Measurements from ENCODE around the gene PTPRR.
"Not testable (repeated sequence)": the region's sequence is repeated elsewhere in the genome, so short reads cannot be mapped to it uniquely, and the experiment has no call there.

Gene PTPRR

DNA sequence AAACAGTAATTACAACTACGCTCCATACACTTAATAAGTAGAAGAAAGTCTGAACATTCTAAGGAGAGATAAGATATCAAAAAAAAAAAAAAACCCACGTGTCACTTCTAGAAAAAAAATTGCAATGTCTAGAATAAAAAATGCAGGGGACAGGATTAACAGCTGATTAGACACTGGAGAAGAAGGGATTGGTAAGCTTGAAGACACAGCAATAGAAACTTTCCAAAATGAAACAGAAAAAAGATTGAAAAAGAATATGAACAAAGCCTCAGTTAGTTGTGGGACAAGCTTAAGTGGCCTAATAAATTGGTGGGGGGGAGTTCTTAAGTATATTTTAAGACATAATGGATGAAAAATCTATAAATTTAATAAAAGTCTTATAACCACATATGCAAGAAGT is 105.5 kb downstream of the PTPRR start:
- Histone ChIP-seq H3K9me3 (ENCODE audit: control insufficient read depth, insufficient read depth, low read length) (peaks cover 8% of the 10 kb centered on the region; the same call in 1 of the 2 replicates), H3K9ac (ENCODE audit: low read depth, low read length) (no peak overlapping the region), H3K36me3 (ENCODE audit: insufficient read depth, low read length) (no peaks in the 10 kb centered on the region), H3K4me1 (ENCODE audit: insufficient read depth, low read length) (peaks cover 3% of the 10 kb centered on the region; the same call in 1 of the 2 replicates)

DNA sequence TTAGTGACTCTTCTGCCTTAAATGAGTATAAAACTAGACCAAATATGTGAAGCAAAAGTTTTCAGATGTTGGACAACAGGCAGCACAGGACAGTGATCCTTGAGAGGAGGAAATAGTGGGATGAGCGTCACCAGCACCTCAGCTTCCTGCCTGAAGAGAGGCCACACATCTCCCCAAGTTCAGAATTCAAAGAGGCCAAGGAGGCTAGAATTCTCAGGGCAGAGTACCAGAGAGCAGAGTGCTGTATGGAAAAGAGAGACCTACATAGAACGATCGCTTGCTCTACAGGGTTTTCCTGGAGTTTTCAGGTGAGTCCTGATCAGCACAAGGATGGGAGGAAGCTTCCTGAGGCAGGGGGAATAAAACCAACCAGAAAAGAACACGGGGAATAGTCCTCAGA is 107.0 kb downstream of the PTPRR start:
- H3K9ac ChIP-seq (ENCODE audit: low read depth, low read length) = no peak overlapping the region
- no peaks in the 10 kb centered on the region for H3K36me3 ChIP-seq (ENCODE audit: insufficient read depth, low read length)
- H3K9me3 ChIP-seq (ENCODE audit: control insufficient read depth, insufficient read depth, low read length) = peaks cover 13% of the 10 kb centered on the region
- peaks cover 3% of the 10 kb centered on the region; the same call in 1 of the 2 replicates for H3K4me1 ChIP-seq (ENCODE audit: insufficient read depth, low read length)

DNA sequence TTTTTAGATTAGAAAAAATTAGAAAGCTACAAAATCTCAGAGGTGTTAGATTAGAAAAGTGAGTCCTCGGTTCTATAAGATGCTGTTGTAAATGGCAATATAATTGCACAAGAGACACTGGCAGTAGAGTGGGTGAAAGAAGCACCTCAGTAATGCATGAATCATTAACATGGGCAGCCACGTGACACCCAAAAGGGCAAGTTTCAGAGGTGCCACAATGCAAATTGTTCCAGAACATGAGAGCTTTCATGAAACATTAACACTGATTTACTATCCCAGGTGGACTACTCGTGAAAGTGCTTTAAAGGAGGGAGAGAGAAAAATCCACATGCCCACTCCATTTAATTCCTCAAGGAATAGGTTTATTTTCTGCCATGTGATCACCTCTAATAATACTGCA is 108.4 kb downstream of the PTPRR start:
- H3K9ac ChIP-seq (ENCODE audit: low read depth, low read length) = no peak overlapping the region
- H3K9me3 ChIP-seq (ENCODE audit: control insufficient read depth, insufficient read depth, low read length) = peaks cover 13% of the 10 kb centered on the region
- no peaks in the 10 kb centered on the region for H3K36me3 ChIP-seq (ENCODE audit: insufficient read depth, low read length)
- peaks cover 3% of the 10 kb centered on the region; the same call in 1 of the 2 replicates for H3K4me1 ChIP-seq (ENCODE audit: insufficient read depth, low read length)

- peaks cover 9% of the 10 kb centered on the region for H3K9me3 ChIP-seq (ENCODE audit: control insufficient read depth, insufficient read depth, low read length)
- H3K36me3 ChIP-seq (ENCODE audit: insufficient read depth, low read length) = no peaks in the 10 kb centered on the region
- H3K9ac ChIP-seq (ENCODE audit: low read depth, low read length) = no peak overlapping the region
- H3K4me1 ChIP-seq (ENCODE audit: insufficient read depth, low read length) = peaks cover 3% of the 10 kb centered on the region; the same call in 1 of the 2 replicates
Measured at GRCh38 chr12:70809887-70810286, 110.7 kb downstream of the PTPRR start.

DNA sequence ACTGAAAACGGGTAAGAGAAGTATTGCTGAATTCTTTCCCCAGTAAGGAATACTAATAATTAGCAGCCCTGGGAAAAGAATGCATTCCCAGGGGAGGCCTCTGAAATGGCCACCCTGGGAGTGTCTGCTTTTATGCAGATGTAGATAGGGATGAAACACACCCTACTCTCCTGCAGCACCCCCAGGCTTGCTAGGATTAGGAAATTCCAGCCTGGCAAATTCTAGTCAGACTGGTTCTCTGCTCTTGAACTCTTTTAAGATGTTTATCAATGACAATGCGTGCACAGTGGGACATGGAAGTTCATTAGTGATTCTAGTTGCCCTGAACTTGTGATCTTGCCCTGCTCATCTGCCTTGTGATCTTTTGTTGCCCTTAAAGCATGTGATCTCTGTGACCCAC is 112.5 kb downstream of the PTPRR start:
- not testable (repeated sequence) for H3K9me3 ChIP-seq (ENCODE audit: control insufficient read depth, insufficient read depth, low read length); H3K36me3 ChIP-seq (ENCODE audit: insufficient read depth, low read length); H3K4me1 ChIP-seq (ENCODE audit: insufficient read depth, low read length); H3K9ac ChIP-seq (ENCODE audit: low read depth, low read length)

- H3K36me3 ChIP-seq (ENCODE audit: insufficient read depth, low read length) = no peaks in the 10 kb centered on the region
- peaks cover 3% of the 10 kb centered on the region; the same call in 1 of the 2 replicates for H3K4me1 ChIP-seq (ENCODE audit: insufficient read depth, low read length)
- no peak overlapping the region for H3K9ac ChIP-seq (ENCODE audit: low read depth, low read length)
Measured at GRCh38 chr12:70806827-70807226, 113.7 kb downstream of the PTPRR start.

GRCh38 chr12:70806043-70806442 is 114.5 kb downstream of the PTPRR start:
- no peak overlapping the region for H3K9ac ChIP-seq (ENCODE audit: low read depth, low read length)
- H3K9me3 ChIP-seq (ENCODE audit: control insufficient read depth, insufficient read depth, low read length) = peaks cover 6% of the 10 kb centered on the region
- H3K36me3 ChIP-seq (ENCODE audit: insufficient read depth, low read length) = no peaks in the 10 kb centered on the region
- peaks cover 3% of the 10 kb centered on the region; the same call in 1 of the 2 replicates for H3K4me1 ChIP-seq (ENCODE audit: insufficient read depth, low read length)

More at GRCh38 chr12:70806827-70807226, 113.7 kb downstream of the PTPRR start:
- peaks cover 6% of the 10 kb centered on the region for H3K9me3 ChIP-seq (ENCODE audit: control insufficient read depth, insufficient read depth, low read length)

DNA sequence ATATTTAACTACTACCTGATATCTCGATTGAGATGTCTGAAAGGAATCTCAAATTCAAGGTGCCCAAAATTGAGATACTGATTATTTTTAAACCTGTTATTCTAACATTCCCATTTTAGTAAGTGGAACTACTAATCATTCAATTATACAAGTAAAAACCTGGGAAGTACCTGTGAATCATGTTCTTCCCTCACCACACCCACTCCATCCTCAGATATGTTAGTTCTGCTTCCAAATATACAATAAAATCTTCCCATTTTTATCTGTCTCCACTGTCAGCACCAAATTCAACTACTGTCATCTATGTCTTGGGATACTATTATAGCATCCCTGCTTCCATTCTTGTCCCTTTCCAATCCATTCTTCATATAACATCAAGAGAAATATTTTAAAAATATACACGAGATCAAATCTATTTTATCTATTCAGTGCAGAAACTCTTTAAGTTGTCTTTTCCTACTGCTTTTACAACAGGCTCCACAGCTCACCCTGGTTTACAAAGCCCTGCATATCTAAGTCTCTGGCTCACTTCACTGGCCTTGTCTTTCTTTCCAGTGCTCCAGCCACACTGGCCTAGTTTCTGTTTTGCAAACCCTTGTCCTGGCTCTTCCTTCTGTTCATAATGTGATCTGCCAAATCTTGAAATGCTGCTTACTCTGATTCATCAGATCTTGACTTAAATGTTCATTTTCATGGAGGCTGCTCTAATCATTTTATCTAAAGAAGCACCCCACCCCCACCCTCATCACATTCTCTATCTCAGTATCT is 122.3 kb downstream of the PTPRR start:
- no peak overlapping the region for H3K9ac ChIP-seq (ENCODE audit: low read depth, low read length)
- no peaks in the 10 kb centered on the region for H3K36me3 ChIP-seq (ENCODE audit: insufficient read depth, low read length)
- H3K9me3 ChIP-seq (ENCODE audit: control insufficient read depth, insufficient read depth, low read length) = no peaks in the 10 kb centered on the region
- no peaks in the 10 kb centered on the region for H3K4me1 ChIP-seq (ENCODE audit: insufficient read depth, low read length)

GRCh38 chr12:70796989-70797388 is 123.5 kb downstream of the PTPRR start:
- Histone ChIP-seq H3K9ac (ENCODE audit: low read depth, low read length) (no peak overlapping the region), H3K9me3 (ENCODE audit: control insufficient read depth, insufficient read depth, low read length) (no peaks in the 10 kb centered on the region), H3K4me1 (ENCODE audit: insufficient read depth, low read length) (no peaks in the 10 kb centered on the region), H3K36me3 (ENCODE audit: insufficient read depth, low read length) (no peaks in the 10 kb centered on the region)

DNA sequence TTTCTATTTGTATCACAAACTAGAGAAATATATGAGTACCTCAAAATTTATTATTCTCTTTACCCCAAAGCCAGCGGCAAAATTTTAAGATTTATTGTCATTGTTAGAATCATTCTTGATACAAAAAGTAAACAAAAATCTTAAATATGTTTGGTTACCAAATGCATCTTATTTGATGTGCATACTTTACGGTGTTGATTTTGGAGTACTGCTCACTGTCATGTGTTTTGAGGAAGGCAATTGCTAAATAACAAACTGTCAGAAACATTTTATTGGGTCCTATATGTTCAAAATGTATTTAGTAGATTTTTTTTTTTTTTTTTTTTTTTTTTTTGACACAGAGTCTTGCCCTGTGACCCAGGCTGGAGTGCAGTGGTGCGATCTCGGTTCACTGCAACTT is 124.9 kb downstream of the PTPRR start:
- no peaks in the 10 kb centered on the region for H3K4me1 ChIP-seq (ENCODE audit: insufficient read depth, low read length)
- no peaks in the 10 kb centered on the region for H3K36me3 ChIP-seq (ENCODE audit: insufficient read depth, low read length)
- H3K9me3 ChIP-seq (ENCODE audit: control insufficient read depth, insufficient read depth, low read length) = no peaks in the 10 kb centered on the region
- H3K9ac ChIP-seq (ENCODE audit: low read depth, low read length) = no peak overlapping the region

DNA sequence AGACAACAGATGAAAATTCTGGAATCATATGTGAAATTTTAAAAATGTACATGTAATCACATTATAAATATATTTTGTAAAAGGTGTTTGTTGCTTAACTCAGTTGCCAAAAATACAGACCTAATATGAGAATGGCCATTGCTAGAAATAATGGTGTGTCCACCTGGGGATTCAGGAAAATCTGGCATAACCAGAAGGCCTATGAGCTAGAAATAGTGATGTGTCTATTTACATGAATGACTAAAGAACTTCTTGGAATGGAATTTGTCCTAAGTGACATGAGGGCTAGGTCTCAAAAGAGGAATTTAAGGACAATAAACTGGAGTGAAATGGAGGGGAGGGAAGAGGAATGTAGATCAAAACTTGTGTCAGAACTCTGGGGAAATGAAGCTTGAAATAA is 126.4 kb downstream of the PTPRR start:
- H3K9ac ChIP-seq (ENCODE audit: low read depth, low read length) = no peak overlapping the region
- H3K9me3 ChIP-seq (ENCODE audit: control insufficient read depth, insufficient read depth, low read length) = no peaks in the 10 kb centered on the region
- H3K36me3 ChIP-seq (ENCODE audit: insufficient read depth, low read length) = no peaks in the 10 kb centered on the region
- H3K4me1 ChIP-seq (ENCODE audit: insufficient read depth, low read length) = no peaks in the 10 kb centered on the region

DNA sequence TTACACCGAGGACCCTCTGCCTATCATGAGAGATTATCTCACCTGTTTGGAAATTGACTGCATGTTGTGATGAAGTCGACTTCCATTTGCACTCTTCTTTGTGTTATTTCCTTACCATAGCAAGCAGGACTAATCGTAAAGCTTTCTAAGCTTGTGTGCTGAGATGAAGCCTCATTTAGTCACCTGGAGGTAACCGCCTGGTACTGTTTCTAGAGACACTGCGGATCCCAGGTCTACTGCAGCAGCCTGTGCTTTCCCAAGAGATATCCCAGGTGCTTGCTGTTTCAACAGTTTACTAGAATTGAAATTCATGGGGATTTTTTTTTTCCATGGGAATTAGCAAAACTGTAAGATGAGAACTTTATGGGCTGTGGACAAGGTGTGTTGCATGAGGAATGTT is 131.8 kb downstream of the PTPRR start:
- H3K4me1 ChIP-seq (ENCODE audit: insufficient read depth, low read length) = no peaks in the 10 kb centered on the region
- no peaks in the 10 kb centered on the region for H3K36me3 ChIP-seq (ENCODE audit: insufficient read depth, low read length)

GRCh38 chr12:70787612-70788011 is 132.9 kb downstream of the PTPRR start:
- Histone ChIP-seq H3K36me3 (ENCODE audit: insufficient read depth, low read length) (no peaks in the 10 kb centered on the region), H3K9ac (ENCODE audit: low read depth, low read length) (no peak overlapping the region), H3K9me3 (ENCODE audit: control insufficient read depth, insufficient read depth, low read length) (no peaks in the 10 kb centered on the region; the same call in 1 of the 2 replicates), H3K4me1 (ENCODE audit: insufficient read depth, low read length) (no peaks in the 10 kb centered on the region)

More for the DNA sequence above, 131.8 kb downstream of the PTPRR start:
- Histone ChIP-seq H3K9me3 (ENCODE audit: control insufficient read depth, insufficient read depth, low read length) (no peaks in the 10 kb centered on the region), H3K9ac (ENCODE audit: low read depth, low read length) (no peak overlapping the region)

GRCh38 chr12:70785896-70786295 is 134.6 kb downstream of the PTPRR start:
- no peaks in the 10 kb centered on the region for H3K36me3 ChIP-seq (ENCODE audit: insufficient read depth, low read length)
- H3K9me3 ChIP-seq (ENCODE audit: control insufficient read depth, insufficient read depth, low read length) = no peaks in the 10 kb centered on the region; the same call in 1 of the 2 replicates
- H3K9ac ChIP-seq (ENCODE audit: low read depth, low read length) = no peak overlapping the region
- H3K4me1 ChIP-seq (ENCODE audit: insufficient read depth, low read length) = no peaks in the 10 kb centered on the region

DNA sequence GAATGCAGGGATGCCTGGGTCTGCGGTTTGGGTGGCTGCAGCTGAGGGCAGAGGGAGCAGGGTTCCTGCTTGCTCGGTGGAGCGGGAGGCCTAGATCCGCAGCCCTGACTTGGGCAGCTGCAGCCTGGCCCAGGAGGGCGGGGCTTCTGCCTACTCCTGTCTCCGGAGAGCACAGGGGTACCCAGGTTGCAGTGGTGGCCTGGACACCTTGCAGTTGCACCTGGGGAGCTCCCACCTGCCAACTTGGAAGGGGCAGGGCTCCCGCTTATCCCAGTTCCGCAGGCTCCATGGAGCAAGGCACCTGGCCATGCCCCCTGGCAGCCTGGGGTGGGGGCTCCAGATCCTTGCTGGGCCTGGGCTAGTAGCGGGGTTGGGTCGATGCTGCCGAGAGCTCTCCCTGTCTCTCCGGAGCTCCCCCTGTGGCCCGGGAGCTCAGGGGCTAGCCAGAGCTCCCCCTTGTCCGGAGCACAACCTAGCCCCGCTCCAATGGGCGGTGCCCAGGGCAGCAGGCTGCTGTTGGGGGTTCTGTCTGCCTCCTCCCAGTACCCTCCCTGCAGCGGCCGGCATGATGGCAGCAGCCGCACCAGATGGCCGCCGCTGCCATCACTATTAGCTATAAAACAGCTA is 136.4 kb downstream of the PTPRR start:
- Histone ChIP-seq H3K9me3 (ENCODE audit: control insufficient read depth, insufficient read depth, low read length) (no peaks in the 10 kb centered on the region; the same call in 1 of the 2 replicates), H3K4me1 (ENCODE audit: insufficient read depth, low read length) (no peaks in the 10 kb centered on the region), H3K9ac (ENCODE audit: low read depth, low read length) (no peak overlapping the region)

More for the DNA sequence above, 136.4 kb downstream of the PTPRR start:
- no peaks in the 10 kb centered on the region for H3K36me3 ChIP-seq (ENCODE audit: insufficient read depth, low read length)
